NB4 (cell line): ENCODE data around the gene SLC27A4.

Experiments
- CTCF ChIP-seq: IDR thresholded peaks from one replicate; pipeline ENCODE4 v1.5.1; 2012; ENCODE audit warnings: low read depth, low read length
- POLR2A ChIP-seq: IDR thresholded peaks from 2 replicates; pipeline ENCODE4 v1.6.1; 2011; ENCODE audit warnings: mild to moderate bottlenecking; ENCODE audit not compliant: insufficient read length; ENCODE audit errors: extremely low read depth

DNA sequence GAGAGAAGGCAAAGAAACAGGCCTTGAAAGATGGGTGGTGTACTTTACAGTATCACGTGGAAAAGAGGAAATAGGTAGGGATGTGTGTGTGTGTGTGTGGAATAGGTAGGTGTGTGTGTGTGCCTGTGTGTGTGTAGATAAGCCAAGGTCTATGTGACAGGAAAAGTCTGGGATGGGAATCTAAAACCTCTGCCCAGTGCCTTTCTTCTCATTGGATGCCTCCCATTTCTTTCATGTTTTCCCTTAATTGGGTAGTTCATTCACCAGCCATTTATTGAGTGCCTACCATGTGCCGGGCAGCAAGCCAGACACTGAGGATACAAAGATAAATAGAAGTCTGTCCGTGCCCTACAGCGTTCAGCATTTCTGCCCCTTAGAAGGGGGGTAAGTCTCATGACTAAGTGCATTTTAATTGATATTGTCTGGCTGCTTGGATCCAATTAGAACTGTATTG is 31.9 kb downstream of the SLC27A4 start:
- TF ChIP-seq CTCF (no peak), POLR2A (no peak)
